DMS53 (cell line): Measurements from ENCODE around the gene FGFBP2.
A peak's percentile ranks its signal among the peaks of the same experiment; 100 is the strongest.
"Not testable (repeated sequence)": the region's sequence is repeated elsewhere in the genome, so short reads cannot be mapped to it uniquely, and the experiment has no call there.

Experiments
- DNase-seq: peaks from one replicate; lab custom pipeline; 2025; lab: John Stamatoyannopoulos, UW

FGFBP2 gene

GRCh38 chr4:15930314-15930713, 32.7 kb downstream of the FGFBP2 start:
- no peak for DNase-seq

- no peak for DNase-seq
Measured at GRCh38 chr4:15929540-15929939, 33.4 kb downstream of the FGFBP2 start.

GRCh38 chr4:15928883-15929282, 34.1 kb downstream of the FGFBP2 start:
- DNase-seq: no peak

GRCh38 chr4:15926486-15926885, 36.5 kb downstream of the FGFBP2 start:
- DNase-seq: no peak

DNA sequence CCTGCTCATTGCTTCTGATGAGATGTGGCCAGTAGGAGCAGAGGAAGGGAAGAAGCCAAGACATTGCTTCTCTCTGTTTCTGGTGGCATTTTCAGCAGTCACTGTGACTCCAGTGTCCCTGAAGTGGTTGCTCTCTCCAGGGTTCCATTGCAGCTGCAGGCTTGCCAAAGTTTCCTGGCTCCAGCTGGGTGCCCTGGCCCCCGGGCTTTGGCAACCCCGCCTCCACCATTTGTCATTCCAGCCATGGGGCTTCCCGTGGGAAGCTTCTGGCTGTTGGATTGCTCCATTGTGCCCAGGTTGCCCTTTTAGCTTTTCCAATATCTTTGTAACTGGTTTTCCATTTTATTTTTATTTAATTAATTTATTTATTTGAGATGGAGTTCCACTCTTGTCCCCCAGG, 37.1 kb downstream of the FGFBP2 start:
- no peak for DNase-seq

- DNase-seq: no peak
Measured at GRCh38 chr4:15921592-15921932, 41.4 kb downstream of the FGFBP2 start.

DNA sequence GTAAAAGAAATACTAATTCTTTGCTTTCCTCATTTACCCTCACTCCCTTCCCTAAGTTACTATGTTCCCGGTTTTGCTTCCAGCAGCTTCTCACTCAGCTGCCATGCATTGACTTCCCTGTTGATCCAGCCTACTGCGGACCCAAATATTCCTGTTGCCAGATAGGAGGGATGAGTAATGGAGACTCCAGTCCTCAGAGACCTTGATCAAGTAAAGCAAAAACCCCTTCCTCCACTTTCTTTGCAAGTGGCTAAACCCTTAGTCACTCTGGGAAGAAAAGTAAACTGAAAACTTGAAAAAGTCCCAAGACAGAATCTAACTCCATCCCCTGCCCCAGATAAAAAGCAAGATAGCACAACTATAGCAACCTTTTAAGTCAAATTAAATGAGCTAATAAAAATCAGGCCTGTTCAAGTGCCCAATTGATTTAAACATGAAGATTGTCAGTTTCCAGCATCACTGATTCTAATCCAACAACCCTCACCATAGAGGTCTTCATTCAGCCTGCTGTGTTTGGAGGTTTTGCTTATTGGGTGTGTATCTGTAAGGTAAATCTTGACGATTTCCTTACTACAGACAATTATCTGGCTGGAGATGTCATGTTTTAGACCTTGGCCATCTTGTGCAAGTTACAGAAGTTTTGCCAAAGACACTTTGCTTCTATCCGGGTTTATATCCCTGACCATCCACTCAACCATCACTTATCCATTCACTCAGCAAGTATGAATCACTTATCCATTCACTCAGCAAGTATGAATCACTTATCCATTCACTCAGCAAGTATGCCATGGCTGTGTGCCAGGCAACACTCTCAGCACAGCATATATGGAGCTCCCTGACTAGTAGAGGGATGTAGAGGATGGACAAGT, 42.0 kb downstream of the FGFBP2 start:
- peak; percentile 95 for DNase-seq

GRCh38 chr4:15918484-15919129, 44.4 kb downstream of the FGFBP2 start:
- DNase-seq: no peak

- DNase-seq: no peak
Measured at GRCh38 chr4:15917297-15917696, 45.7 kb downstream of the FGFBP2 start.

- not testable (repeated sequence) for DNase-seq
Measured at GRCh38 chr4:15916358-15916757, 46.6 kb downstream of the FGFBP2 start.

DNA sequence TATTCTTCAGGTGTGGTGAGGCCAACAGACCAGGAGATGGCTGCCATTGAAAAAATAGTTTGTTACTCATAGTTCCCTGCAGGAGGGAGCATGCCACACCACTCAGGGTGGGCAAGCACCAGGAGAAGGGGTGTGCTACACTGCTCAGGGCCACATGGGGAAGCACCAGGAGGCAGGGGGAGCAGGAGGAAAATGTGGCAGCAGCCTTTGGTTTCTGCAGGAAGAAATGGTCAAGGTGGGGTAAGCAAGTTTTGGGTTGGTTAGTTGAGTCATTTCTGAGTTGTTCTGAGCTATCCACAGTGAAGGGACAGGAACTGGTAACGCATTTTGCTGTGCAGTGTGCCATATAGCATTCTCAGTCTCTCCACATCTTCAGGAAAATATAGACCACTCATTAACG, 48.2 kb downstream of the FGFBP2 start:
- no peak for DNase-seq

GRCh38 chr4:15914291-15914690, 48.7 kb downstream of the FGFBP2 start:
- no peak for DNase-seq

- peak; percentile 58 for DNase-seq
Measured at GRCh38 chr4:15913631-15913970, 49.4 kb downstream of the FGFBP2 start.

- DNase-seq: no peak
Measured at GRCh38 chr4:15912961-15913630, 49.9 kb downstream of the FGFBP2 start.

DNA sequence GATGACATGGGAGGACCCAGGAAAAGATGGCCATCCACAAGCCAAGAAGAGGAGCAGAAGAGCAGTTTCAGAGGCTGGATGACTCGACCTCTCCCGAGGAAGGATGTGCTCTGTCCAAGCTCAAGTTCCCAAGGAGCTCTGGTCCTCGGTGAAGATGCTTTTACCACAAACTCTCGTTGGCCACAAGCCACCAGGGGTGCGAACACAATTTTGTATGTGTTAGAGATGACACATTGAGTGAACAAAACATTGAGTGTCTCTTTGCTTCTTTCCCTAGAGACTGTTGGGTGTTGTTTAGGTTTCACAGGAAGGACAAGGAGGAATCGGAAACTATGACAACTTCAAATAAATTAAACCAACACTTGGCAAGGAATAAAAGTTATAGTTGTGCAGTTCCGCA, 50.7 kb downstream of the FGFBP2 start:
- no peak for DNase-seq
